K562 (cell line): ENCODE measurements around the gene HHATL. TPM values are rescaled to one million over a fixed set of nuclear protein-coding genes. Genes with fewer than 3 reads are reported as not detected.
A peak's percentile ranks its signal among the peaks of the same experiment; 100 is the strongest.

Source experiments
- ATAC-seq: fragments of 200-7000 bp; cut with Tn5 transposase; 3 replicates; pipeline ENCODE4 v1.9.1; 2020; ENCODE audit warnings: moderate library complexity
- BruUV-seq: library from RNA; stranded (reverse); fragments of 400-500 nt; replicated peaks from 2 replicates; lab custom pipeline; 2021; lab: Mats Ljungman, UMichigan
- CTCF ChIA-PET: fragments of 300-600 bp; formaldehyde crosslinking; extraction: SDS; loops from one replicate; lab custom pipeline; 2021; ENCODE audit warnings: low intra/inter-chr PET ratio; lab: Yijun Ruan, JAX
- POLR2A ChIA-PET: fragments of 300-600, 350-650 bp; sonication (Branson Sonifier 250); formaldehyde crosslinking; extraction: SDS; loops from one replicate; lab custom pipeline; 2021; ENCODE audit warnings: antibody characterized with exemption, inconsistent platforms; lab: Yijun Ruan, JAX
- DNase-seq, 4 experiments: peaks; one replicate each; pipeline versions ENCODE4 v3.0.0 to v3.0.0-alpha.2; 2011 to 2018; ENCODE audit warnings: low spot score in 3 of 4, mixed read lengths in 3 of 4; ENCODE audit errors: extremely low read depth in 1 of 4
- FAIRE-seq: peaks from 2 replicates; lab custom pipeline; 2011; peaks lifted over from hg19 to GRCh38; lab: Jason Lieb, UNC
- H2AFZ ChIP-seq: 2 replicates; pipeline ENCODE4 v1.6.0; 2011; ENCODE audit warnings: low read depth, low read length, control low read depth, inconsistent platforms
- H3K27ac ChIP-seq: fragments of 200-600 bp; 3 replicates; pipeline ENCODE4 v1.8.0; 2011; ENCODE audit warnings: low read depth, mild to moderate bottlenecking, control low read depth, inconsistent platforms, low read length, moderate library complexity, mixed read lengths; ENCODE audit errors: extremely low read depth
- H3K27me3 ChIP-seq, 2 experiments: fragments of 300-600 bp in 1 of 2; 2 replicates in 1 of 2; 3 replicates in 1 of 2; pipeline versions ENCODE4 v1.6.0 to v1.8.0; 2011; ENCODE audit warnings: inconsistent platforms in 2 of 2, low read length in 2 of 2, mild to moderate bottlenecking in 1 of 2, mixed read lengths in 1 of 2, moderate library complexity in 1 of 2; ENCODE audit not compliant: control insufficient read depth in 2 of 2, insufficient read depth in 2 of 2
- H3K36me3 ChIP-seq: fragments of 300-600 bp; 3 replicates; pipeline ENCODE4 v1.8.0; 2011; ENCODE audit warnings: mild to moderate bottlenecking, low read length, inconsistent platforms; ENCODE audit not compliant: control insufficient read depth, insufficient read depth
- H3K4me1 ChIP-seq, 2 experiments: fragments of 200-600 bp in 1 of 2; replicated peaks in 1 of 2; 2 replicates in 1 of 2; 3 replicates in 1 of 2; pipeline versions ENCODE4 v1.5.1 to v1.8.0; 2011; ENCODE audit warnings: inconsistent platforms in 2 of 2, low read length in 2 of 2, mild to moderate bottlenecking in 1 of 2, mixed read lengths in 1 of 2, moderate library complexity in 1 of 2; ENCODE audit not compliant: control insufficient read depth in 2 of 2, insufficient read depth in 2 of 2
- H3K4me2 ChIP-seq: 2 replicates; pipeline ENCODE4 v1.6.1; 2011; ENCODE audit warnings: low read length, control low read depth, inconsistent platforms, mixed read lengths; ENCODE audit not compliant: insufficient read depth
- H3K4me3 ChIP-seq: fragments of 200-600 bp; sonication (generic), shearing (Covaris generic); 2 replicates; pipeline ENCODE4 v1.5.1; 2016; ENCODE audit warnings: control low read depth, inconsistent platforms
- H3K79me2 ChIP-seq: fragments of 200-600 bp; 3 replicates; pipeline ENCODE4 v1.8.0; 2011; ENCODE audit warnings: low read length, inconsistent platforms; ENCODE audit not compliant: control insufficient read depth, insufficient read depth
- H3K9ac ChIP-seq, 2 experiments: 2 replicates each; pipeline versions ENCODE4 v1.6.0 to v1.6.1; 2011; ENCODE audit warnings: low read depth in 2 of 2, low read length in 2 of 2, control low read depth in 1 of 2, inconsistent platforms in 1 of 2, mild to moderate bottlenecking in 1 of 2, mixed read lengths in 1 of 2; ENCODE audit not compliant: insufficient read depth in 1 of 2
- H3K9me1 ChIP-seq: one replicate; pipeline ENCODE4 v1.6.0; 2011; ENCODE audit warnings: inconsistent platforms, mild to moderate bottlenecking, low read length, moderate library complexity; ENCODE audit not compliant: control insufficient read depth, insufficient read depth
- H3K9me3 ChIP-seq: replicated peaks from 2 replicates; pipeline ENCODE4 v1.5.1; 2011; ENCODE audit warnings: low read depth, low read length, inconsistent platforms; ENCODE audit not compliant: control insufficient read depth, insufficient read depth
- H4K20me1 ChIP-seq: replicated peaks from 2 replicates; pipeline ENCODE4 v1.6.1; 2011; ENCODE audit warnings: low read length, inconsistent platforms, mixed read lengths; ENCODE audit not compliant: control insufficient read depth, insufficient read depth
- BRD4 ChIP-seq: fragments of 200-600 bp; sonication (generic); IDR thresholded peaks from 2 replicates; pipeline ENCODE4 v1.6.1; 2017; ENCODE audit warnings: inconsistent platforms
- MAZ ChIP-seq, 2 experiments: fragments of 450-650 bp in 1 of 2; sonication (generic) in 1 of 2; formaldehyde crosslinking; IDR thresholded peaks in 1 of 2; conservative IDR thresholded peaks in 1 of 2; 2 replicates each; pipeline versions ENCODE4 v1.4.0 to v1.5.0; 2020; ENCODE audit warnings: mild to moderate bottlenecking in 1 of 2, missing genetic modification reagents in 1 of 2
- MED1 ChIP-seq: sonication (generic); formaldehyde crosslinking; IDR thresholded peaks from 2 replicates; pipeline ENCODE4 v1.8.1; 2023; ENCODE audit warnings: missing genetic modification reagents, borderline replicate concordance
- MIER1 ChIP-seq: fragments of 450-650 bp; IDR thresholded peaks from 2 replicates; pipeline ENCODE4 v1.6.1; 2016; ENCODE audit warnings: antibody characterized with exemption, mild to moderate bottlenecking, low read depth
- NCOA4 ChIP-seq: fragments of 450-650 bp; IDR thresholded peaks from 2 replicates; pipeline ENCODE4 v1.6.1; 2018; ENCODE audit warnings: mild to moderate bottlenecking; ENCODE audit not compliant: partially characterized antibody
- NCOR1 ChIP-seq: fragments of 450-650 bp; IDR thresholded peaks from 2 replicates; pipeline ENCODE4 v1.6.1; 2016; ENCODE audit warnings: mild to moderate bottlenecking, moderate library complexity
- SRSF1 ChIP-seq: fragments of 200-400 bp; formaldehyde crosslinking; IDR thresholded peaks from 2 replicates; pipeline ENCODE4 v1.6.1; 2017; ENCODE audit warnings: mild to moderate bottlenecking, low read depth, low read length, moderate library complexity
- TARDBP ChIP-seq: fragments of 450-650 bp; IDR thresholded peaks from 2 replicates; pipeline ENCODE4 v1.6.1; 2016
- ZBTB33 ChIP-seq: sonication (generic); formaldehyde crosslinking; IDR thresholded peaks from 2 replicates; pipeline ENCODE4 v1.8.1; 2023; ENCODE audit warnings: mild to moderate bottlenecking, missing genetic modification reagents
- ZNF12 ChIP-seq: sonication (generic); formaldehyde crosslinking; IDR thresholded peaks from 2 replicates; pipeline ENCODE4 v1.4.0; 2020; ENCODE audit warnings: mild to moderate bottlenecking, missing genetic modification reagents
- WGBS: fragments of 100-300 bp; shearing (Covaris generic); methylation state at CpG from one replicate; pipeline ENCODE4 v1.1.6; 2016; ENCODE audit warnings: low coverage, mixed read lengths; ENCODE audit not compliant: insufficient coverage; ENCODE audit errors: missing lambda C conversion rate; 5-methylcytosine and 5-hydroxymethylcytosine counted together
- in situ Hi-C: fragments of 300-500 bp; cut with MboI; formaldehyde crosslinking; loops from 4 replicates; pipeline ENCODE4 v1.15.0; 2018; ENCODE audit warnings: inconsistent platforms, mixed read lengths
- intact Hi-C: fragments of 100-400 bp; cut with micrococcal nuclease; formaldehyde crosslinking; loops from 2 replicates; pipeline ENCODE4 v1.14.2; 2022
- polyA plus RNA-seq, 8 experiments: library from polyadenylated mRNA; depleted of rRNA in 4 of 8; stranded (reverse) in 5 of 8; unstranded in 3 of 8; fragments of >200 nt; fragmentation: Nextera tagmentation in 2 of 8; fragmentation: Illumina TruSeq in 1 of 8; extraction: Ambion mirVana in 2 of 8; extraction: Trizol in 1 of 8; gene quantifications; 2 replicates each; pipeline versions ENCODE4 v1.2.1 to v1.2.3, GENCODE V29; 2011 to 2014; ENCODE audit warnings: inconsistent platforms in 1 of 8, missing spikeins in 1 of 8
- total RNA-seq, 7 experiments: library from RNA; depleted of rRNA in 6 of 7; stranded (reverse); fragments of >200 nt in 6 of 7; fragmentation: Illumina TruSeq in 2 of 7; extraction: Trizol in 2 of 7; gene quantifications; 2 replicates each; pipeline versions ENCODE4 v1.2.1 to v1.2.3, GENCODE V29; 2011 to 2021; ENCODE audit warnings: low replicate concordance in 1 of 7
- TF ChIP-seq, protein P1 (sequence below): sonication (generic); formaldehyde crosslinking; IDR thresholded peaks from 2 replicates; pipeline ENCODE4 v1.9.0; 2022; ENCODE audit warnings: mild to moderate bottlenecking, missing genetic modification reagents
- TF ChIP-seq, protein P2 (sequence below): sonication (generic); formaldehyde crosslinking; IDR thresholded peaks from 2 replicates; pipeline ENCODE4 v1.8.0; 2023; ENCODE audit warnings: missing genetic modification reagents, mild to moderate bottlenecking, borderline replicate concordance

The HHATL gene
- total and polyA plus RNA-seq, 9 of the 15 experiments (the other 6 are each of a cell fraction or from before 2014, with no cell fraction given): not detected

DNA sequence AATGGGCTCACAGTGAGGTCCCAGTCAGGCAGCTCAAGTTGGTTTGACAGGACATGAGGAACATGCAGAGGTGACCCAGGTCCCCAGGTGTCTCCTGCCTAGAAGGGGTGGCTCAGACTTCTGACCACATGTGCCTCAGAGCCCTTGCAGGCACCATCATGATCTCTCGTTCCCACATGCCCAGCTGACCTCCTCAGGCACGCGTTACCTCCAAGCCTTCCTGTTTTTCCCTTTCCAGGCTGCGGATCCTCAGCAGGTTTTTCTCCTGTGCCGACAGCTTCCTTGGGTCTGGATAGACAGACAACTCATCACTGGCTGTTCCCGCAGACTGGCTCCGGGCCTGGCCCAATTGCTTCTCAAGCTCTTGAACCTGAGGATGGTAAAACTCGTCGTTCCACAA lies 40.1 kb upstream of the HHATL start (continued):
- no peak for TF ChIP-seq SRSF1
- TF ChIP-seq, protein P1, sequence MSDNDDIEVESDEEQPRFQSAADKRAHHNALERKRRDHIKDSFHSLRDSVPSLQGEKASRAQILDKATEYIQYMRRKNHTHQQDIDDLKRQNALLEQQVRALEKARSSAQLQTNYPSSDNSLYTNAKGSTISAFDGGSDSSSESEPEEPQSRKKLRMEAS (CRISPR knock-in tag): no peak
- TF ChIP-seq ZBTB33 (CRISPR knock-in tag): no peak
- TF ChIP-seq, all 486 proteins: peak for 0

- intact Hi-C loops: no loop called here
- Histone ChIP-seq H3K9me3 (no peaks in the 10 kb centered on the region), H3K4me3 (no peak overlapping the region), H3K4me1 (no peaks in the 10 kb centered on the region; a peak in 1 of 5 replicates), H2AFZ (no peak overlapping the region), H3K36me3 (no peaks in the 10 kb centered on the region), H3K79me2 (no peaks in the 10 kb centered on the region), H3K9ac (0 out of 4 replicates have a peak overlapping the region, but pooled peaks of 1 of the 2 experiments have one; percentile 23), H3K4me2 (no peak overlapping the region), H3K27me3 (peaks cover 6 to 24% of the 10 kb centered on the region in 2 experiments; a peak in 4 of 5 replicates), H3K9me1 (no peaks in the 10 kb centered on the region), H3K27ac (no peak overlapping the region), H4K20me1 (peaks cover 2% of the 10 kb centered on the region; the same call in 1 of the 2 replicates)
- ChIA-PET POLR2A (interaction anchor here (1.0 to 1.3 kb wide), 3 partner anchors 11 to 240 kb away, joined by 3 read pairs; partner anchors contain the start of gene VIPR1), CTCF (no interaction called here)
- TF ChIP-seq, protein P2, sequence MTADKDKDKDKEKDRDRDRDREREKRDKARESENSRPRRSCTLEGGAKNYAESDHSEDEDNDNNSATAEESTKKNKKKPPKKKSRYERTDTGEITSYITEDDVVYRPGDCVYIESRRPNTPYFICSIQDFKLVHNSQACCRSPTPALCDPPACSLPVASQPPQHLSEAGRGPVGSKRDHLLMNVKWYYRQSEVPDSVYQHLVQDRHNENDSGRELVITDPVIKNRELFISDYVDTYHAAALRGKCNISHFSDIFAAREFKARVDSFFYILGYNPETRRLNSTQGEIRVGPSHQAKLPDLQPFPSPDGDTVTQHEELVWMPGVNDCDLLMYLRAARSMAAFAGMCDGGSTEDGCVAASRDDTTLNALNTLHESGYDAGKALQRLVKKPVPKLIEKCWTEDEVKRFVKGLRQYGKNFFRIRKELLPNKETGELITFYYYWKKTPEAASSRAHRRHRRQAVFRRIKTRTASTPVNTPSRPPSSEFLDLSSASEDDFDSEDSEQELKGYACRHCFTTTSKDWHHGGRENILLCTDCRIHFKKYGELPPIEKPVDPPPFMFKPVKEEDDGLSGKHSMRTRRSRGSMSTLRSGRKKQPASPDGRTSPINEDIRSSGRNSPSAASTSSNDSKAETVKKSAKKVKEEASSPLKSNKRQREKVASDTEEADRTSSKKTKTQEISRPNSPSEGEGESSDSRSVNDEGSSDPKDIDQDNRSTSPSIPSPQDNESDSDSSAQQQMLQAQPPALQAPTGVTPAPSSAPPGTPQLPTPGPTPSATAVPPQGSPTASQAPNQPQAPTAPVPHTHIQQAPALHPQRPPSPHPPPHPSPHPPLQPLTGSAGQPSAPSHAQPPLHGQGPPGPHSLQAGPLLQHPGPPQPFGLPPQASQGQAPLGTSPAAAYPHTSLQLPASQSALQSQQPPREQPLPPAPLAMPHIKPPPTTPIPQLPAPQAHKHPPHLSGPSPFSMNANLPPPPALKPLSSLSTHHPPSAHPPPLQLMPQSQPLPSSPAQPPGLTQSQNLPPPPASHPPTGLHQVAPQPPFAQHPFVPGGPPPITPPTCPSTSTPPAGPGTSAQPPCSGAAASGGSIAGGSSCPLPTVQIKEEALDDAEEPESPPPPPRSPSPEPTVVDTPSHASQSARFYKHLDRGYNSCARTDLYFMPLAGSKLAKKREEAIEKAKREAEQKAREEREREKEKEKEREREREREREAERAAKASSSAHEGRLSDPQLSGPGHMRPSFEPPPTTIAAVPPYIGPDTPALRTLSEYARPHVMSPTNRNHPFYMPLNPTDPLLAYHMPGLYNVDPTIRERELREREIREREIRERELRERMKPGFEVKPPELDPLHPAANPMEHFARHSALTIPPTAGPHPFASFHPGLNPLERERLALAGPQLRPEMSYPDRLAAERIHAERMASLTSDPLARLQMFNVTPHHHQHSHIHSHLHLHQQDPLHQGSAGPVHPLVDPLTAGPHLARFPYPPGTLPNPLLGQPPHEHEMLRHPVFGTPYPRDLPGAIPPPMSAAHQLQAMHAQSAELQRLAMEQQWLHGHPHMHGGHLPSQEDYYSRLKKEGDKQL (CRISPR knock-in tag): no peak
- TF ChIP-seq BRD4: no peak
- no peak for TF ChIP-seq MED1 (CRISPR knock-in tag)
- no peak for TF ChIP-seq NCOA4
- TF ChIP-seq ZNF12 (CRISPR knock-in tag): no peak
- TF ChIP-seq NCOR1: no peak
- no peak for TF ChIP-seq MIER1
- TF ChIP-seq MAZ (CRISPR knock-in tag; conservative IDR thresholded peaks at IDR 0.05 in 1 of 2, IDR thresholded peaks at IDR 0.05 in 1 of 2): no peak
- no peak for TF ChIP-seq TARDBP
- ATAC-seq: peak; percentile 18; the same call in 1 of the 3 replicates
- no peak for DNase-seq
- in situ Hi-C loops: loop anchor here (10.0 kb wide), 1 partner anchor 167 kb away; no protein-coding TSS in a partner anchor
- WGBS: 6% methylated on average over 4 of the region's 4 CpGs
- FAIRE-seq: no peak
- no TSS peak for BruUV-seq
These were observed 39.7 kb upstream of the HHATL start for GRCh38 chr3:42742259-42742658.
